SH-SY5Y (cell line): ENCODE measurements around the gene TEPSIN.

Experiments used
- GATA2 ChIP-seq: IDR thresholded peaks from 2 replicates; pipeline ENCODE4 v1.6.1; 2011; ENCODE audit warnings: mild to moderate bottlenecking, low read depth, low read length
- GATA3 ChIP-seq: IDR thresholded peaks from 2 replicates; pipeline ENCODE4 v1.6.1; 2011; ENCODE audit warnings: low read depth, mild to moderate bottlenecking, low read length, moderate library complexity

Gene TEPSIN

DNA sequence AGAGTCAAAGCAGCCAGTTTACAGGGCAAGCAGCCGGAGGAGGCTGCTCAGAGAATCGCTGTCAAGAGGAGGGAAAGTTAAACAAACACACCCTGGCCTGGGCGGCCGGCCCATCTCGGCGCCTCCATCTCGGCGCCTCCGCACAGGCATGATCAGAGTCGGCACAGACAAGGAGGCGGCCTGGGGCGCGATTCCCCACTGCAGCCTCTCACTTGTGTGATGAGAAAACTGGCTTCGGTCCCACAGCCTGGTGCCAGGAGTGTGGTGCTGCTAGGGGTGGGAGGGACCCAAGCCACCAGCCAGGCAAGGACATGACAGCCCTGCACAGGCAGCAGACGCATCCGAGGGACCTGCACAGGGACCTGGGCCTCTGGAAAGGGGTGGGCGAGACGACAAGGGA lies 38.6 kb upstream of the TEPSIN start:
- TF ChIP-seq GATA2 (no peak), GATA3 (no peak)

- TF ChIP-seq GATA2 = no peak
- no peak for TF ChIP-seq GATA3
These were observed 37.9 kb upstream of the TEPSIN start for GRCh38 chr17:81276781-81277180.

DNA sequence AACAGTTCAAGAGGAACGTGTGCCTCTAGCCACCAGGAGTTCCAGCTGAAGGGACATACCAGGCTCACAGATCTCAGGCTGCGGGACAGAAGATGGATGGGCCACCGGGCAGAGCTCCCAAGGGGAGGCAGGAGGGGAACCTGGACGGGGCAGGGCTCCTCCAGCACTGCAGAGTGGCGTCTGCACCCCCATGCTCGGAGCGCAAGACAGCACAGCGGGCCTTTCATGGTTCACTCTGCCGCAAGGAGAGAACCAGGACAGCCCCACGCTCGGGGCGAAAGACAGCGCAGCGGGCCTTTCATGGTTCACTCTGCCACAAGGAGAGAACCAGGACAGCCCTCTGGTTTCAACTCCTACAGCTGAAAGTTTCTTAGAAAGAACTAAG lies 35.6 kb upstream of the TEPSIN start:
- TF ChIP-seq GATA3 (no peak), GATA2 (no peak)

DNA sequence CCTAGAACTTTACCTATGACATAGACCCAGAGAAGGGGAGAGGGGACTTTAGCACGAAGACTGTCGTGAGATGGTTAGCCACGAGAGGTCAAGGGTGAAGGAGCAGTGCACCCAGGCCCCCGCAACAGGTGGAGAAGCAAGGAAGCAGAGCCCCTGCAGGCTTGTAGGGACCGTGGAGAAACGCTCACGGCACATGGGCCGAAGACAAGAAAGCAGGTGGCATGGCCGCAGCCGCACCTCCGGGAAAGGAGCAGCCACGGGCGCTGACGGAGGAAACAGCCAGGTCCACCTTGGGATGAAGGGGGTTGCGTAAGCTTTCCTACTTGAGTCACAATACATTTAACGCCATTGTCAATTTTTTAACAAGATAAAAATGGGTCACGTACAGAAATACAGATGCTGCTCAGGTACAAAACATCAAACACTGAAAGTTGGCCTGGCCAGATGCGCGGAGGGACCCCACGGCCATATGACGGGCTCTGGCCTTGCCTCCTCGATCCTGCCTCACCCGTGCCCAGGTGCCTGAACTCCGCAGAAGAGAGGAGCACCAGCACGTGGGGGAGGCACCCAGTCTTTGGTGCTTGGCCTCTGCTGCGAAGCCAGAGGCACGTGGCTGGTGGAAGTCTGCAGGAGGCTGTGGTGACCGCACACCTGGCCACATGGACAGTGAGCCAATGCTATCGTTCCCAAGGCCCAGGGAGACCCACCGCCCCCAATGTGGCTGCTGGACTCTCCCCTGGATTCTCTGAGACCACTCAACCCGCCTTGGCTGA lies 35.0 kb upstream of the TEPSIN start:
- TF ChIP-seq GATA3 (no peak), GATA2 (no peak)

DNA sequence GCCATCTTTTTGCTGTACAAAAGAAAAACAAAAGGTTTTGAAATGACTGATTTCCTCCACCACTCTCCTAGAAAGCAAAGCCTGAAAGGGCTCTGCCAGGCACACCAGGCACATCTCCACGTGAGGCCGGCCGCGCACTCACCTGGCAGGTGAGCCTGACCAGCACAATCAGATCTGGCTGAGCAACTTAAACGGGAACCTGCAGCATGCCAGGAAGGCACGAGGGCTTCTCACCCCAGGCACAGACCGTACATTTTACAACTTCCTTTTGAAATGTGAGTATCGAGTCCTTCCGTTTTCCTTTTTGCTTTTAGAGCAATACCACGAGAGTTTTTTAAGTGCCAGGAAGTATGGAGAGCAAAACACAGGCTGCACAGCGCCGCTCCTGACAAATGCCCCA lies 33.8 kb upstream of the TEPSIN start:
- TF ChIP-seq GATA2 (no peak), GATA3 (no peak)

GRCh38 chr17:81271226-81271625 lies 32.4 kb upstream of the TEPSIN start:
- TF ChIP-seq GATA3 (no peak), GATA2 (no peak)

DNA sequence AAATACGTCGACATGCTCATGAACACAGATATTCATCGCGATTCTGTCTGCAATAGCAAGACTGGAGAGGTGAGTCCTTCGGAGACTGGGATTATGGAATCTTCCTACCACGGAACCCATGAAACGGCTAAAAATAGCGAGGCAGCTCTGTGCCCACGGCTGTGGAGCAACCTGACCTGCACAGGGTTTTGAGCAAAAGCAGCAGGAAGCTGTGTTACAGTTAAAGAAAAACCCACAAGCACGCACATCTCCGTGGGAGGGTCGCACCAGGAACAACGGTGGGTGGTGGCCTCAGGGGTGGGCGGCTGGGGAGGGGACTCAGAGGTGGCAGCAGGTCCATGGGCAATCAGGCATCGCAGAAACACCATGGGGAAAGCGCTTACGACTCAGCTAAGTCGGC lies 31.4 kb upstream of the TEPSIN start:
- no peak for TF ChIP-seq GATA3
- no peak for TF ChIP-seq GATA2

GRCh38 chr17:81267390-81268067 lies 28.7 kb upstream of the TEPSIN start:
- no peak for TF ChIP-seq GATA3
- no peak for TF ChIP-seq GATA2

DNA sequence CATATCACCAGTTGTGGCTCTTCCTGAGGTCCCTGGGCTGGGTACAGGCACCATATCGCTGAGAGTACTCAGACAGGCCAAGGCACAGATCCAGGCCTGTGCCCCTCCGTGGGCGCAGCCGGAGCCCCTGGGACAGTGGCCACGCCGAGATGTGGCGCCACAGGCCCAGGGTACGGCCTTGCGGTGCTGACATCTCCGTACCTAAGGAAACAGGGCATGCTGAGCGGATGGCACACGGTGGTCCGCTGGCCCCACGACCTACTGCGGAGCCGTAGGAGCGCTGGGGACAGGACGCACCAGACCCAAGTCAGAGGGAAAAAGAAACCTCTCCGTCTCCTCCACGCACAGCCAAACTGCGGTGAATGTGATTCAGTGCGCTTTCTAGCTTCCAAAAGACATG lies 26.7 kb upstream of the TEPSIN start:
- no peak for TF ChIP-seq GATA3
- no peak for TF ChIP-seq GATA2

- TF ChIP-seq GATA2 (no peak), GATA3 (no peak)
These were observed 25.8 kb upstream of the TEPSIN start for GRCh38 chr17:81264640-81265039.

DNA sequence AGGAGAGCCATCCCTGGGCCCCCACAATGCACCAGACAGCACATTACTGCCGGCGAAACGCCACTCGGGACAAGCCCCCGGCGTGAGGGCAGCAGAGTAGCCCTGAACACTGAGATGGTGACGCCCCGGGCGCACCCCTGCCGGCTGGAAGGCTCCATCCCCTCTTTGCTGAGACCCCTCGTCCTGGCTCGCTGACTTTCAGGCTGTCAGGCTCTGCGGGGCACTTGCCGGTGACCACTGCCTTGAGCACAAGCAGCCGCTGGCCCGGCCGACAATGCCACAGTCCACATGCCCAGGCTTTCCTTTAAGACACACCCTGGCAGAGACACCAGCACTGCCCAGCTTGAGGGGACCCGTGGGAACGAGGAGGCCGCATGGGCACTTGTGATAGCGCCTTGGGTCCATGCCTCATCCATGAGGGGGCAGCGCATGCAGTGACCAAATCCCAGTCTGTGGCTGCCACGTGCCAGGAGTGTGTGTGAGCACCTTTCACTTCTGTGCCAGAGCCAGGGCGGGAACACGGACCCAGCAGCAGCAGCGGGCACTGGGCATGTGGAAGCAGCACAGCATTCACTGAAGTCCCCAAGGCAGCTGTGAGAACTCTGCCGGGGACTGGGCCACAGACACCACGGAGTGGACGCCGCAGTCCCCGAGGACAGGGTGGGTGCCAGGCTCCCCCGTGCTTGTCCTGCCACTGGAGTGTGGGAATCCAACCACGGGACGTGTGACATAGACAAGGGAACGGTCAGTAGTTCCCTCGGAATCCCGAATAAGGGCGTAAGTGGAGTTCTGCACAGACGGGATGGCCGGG lies 24.7 kb upstream of the TEPSIN start:
- TF ChIP-seq GATA2 = no peak
- no peak for TF ChIP-seq GATA3

DNA sequence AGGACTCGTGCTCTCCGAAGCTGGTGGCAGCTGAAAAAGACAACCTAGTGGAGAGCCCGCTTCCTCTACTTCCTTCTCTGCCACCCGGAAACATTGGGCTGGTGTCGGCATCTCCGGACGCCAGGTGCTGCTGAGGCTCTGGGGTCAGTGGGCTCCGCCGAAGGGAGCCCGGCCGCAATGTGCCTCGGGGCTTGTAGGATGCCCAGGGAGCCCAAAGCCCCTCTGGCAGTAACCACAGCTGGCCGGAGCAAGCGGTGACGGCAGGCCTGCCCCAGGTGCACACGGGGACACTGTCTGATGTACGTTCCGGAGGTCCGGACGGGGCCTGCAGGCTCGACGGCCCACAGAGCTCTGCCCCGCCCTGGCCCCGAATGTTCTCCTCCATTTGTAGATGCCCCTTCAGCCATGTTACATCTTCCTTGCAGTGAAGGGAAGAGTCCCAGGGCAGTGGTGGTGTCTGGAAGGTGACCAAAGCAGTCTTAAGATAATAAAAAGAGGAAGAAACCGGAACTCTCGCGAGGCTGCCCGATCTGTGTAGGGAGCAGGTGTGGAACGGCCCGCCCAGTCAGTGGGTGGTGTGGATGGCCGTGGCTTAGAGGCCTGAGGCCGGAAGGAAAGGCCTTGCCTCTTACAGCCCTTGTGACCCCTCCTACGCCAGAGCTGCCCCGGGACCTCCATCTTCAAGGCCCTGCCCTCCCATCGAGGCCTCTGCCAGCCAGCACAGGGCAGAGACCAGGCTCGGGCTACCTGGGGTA lies 22.9 kb upstream of the TEPSIN start:
- TF ChIP-seq GATA3 = no peak
- no peak for TF ChIP-seq GATA2

GRCh38 chr17:81261096-81261495 lies 22.2 kb upstream of the TEPSIN start:
- TF ChIP-seq GATA3 (no peak), GATA2 (no peak)

DNA sequence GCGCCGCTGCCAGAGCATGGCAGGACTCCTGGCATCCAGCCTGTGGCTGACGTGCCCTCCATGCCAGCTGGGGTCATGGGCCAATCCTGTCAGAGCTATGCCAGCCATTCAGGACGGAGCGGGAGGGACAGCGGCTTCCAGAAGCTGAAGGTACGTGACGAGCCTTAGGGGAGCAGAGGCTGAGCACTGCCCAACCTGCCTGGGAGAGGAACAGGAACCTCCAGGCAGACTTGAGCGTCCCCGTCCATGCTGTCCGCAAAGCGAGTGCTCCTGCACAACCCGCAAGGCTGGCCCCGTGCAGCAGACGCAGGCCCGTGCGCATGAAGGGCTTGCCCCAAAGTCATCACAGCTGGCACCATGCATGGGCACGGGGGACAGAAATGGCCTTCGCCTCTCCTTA lies 21.8 kb upstream of the TEPSIN start:
- no peak for TF ChIP-seq GATA3
- TF ChIP-seq GATA2 = no peak
